ENCODE measurements around the gene SAMD5.

The SAMD5 gene

DNA sequence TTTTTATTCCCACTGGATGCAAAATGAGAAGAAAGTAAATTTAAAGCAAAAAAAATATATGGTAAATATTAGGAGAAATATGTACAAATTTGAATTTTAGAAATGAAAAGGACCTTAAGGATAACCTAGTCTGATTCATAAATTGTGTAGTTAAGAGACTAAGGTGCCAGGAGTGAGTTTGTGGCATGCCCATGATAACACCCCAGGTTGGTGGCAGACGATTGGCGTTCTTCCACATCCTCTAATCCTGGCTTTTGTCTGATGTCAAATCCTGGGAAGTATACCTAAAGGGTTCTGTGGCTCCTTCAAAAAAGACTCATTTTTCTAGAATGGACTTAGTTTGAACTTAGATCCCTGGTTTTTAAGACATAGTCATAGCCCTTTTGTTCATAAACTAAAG, 62.2 kb downstream of the SAMD5 start:
- no peak for DNase-seq

DNA sequence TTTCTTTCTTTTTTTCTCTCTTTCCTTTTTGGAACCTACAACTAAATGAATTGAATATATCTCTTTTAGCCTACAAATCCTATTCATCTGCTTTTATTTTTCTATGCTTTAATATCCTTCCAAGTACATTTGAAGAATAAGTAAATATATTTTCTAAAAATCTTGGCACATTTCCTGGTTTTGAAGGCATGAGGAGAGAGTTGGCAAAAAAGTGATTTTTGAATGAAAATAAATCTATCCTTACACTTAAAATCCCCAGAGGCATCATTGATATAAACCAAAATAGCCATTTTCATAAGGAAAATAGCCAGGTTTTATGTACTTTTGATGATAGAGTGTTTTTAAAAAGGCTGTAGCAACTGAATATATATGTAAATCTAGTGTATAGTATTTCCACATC, 69.0 kb downstream of the SAMD5 start:
- DNase-seq, result no peak

DNA sequence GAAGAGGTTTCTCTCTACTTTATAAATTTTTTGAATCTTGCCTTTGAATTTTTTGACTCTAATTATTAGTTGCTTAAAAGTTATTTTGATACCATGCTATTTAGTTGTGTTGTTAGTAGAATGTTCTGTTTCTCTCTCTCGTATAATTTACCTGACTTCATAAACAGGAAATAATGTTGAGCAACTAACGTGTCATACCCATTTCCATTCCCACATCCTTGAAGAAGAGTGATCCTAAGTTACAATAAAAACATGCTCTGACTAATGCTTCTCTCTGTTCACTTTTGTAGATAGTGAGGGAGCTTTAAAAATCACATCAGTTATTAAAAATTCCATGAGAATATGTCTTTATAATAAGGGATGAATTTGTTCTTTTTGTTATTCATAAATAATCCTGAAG, 69.7 kb downstream of the SAMD5 start:
- no peak for DNase-seq

DNA sequence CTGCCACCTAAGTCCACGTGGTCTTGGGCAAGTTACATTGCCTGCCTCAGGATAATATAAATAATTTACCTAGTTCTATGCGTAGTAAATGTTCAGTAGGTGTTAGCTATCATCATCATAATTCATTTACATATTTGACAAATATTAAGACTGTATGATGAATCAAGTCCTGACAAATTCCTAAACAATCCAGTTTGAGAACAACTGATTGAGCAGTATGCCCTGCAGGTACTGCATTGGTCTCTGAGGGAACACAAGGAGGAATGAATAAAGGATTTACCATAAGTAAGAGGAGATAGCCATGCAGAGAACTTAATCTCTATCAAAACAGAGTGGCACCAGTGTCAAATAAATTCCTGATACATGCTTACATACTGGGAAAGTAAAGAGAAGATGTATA, 70.4 kb downstream of the SAMD5 start:
- no peak for DNase-seq

DNA sequence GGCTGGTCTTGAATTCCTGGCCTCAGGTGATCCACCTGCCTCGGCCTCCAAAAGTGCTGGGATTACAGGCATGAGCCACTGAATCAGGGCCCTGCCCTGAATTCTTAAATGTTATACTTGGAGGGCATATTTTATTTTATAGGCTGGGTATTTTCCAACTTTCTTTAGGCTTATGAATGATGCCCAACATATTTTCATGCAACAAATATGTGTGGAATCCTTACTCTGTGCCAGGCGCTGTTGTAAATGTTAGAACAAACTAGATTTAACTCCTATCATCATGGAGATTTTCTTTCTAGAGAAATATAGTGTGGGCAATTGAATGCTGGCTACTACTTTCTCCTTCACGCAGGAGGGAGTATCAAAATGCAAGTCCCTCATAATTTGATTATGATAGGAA, 71.2 kb downstream of the SAMD5 start:
- DNase-seq, result no peak

DNA sequence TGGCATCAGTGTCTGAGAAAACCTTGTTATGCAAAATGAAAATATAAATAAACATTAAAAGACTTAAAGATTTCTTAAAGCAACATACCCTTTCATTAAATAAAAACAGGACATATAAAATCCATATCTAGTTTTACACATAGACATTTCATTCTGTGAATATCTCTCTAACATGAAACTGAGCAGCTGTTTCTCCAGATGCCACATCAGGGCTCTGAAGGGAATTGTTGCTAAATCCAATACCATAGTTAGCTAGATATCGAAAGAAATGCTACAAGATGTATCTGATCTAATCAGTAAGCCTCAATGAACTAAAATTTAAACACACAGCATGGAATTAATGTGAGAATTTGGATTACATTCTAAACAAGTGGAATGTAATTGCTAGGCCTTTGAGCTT, 74.5 kb downstream of the SAMD5 start:
- DNase-seq, result no peak

DNA sequence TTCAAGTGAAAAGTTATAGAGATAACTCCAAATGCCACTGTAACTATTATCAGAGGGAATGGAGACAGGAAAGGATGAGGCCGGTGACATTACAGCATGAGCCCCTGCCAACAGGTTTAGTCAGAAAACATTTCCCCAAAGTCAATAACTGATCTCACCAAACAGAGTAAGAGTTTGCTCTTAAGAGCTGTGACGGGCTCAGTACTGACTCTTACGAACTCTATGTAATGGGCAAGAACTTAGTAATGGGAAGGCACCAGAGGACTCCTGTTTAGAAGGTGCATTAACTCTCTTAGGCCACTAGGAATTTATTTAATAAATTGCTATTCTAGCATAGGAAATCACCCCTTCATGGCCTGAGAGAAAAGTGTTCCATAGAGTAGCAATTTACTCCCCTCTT, 76.8 kb downstream of the SAMD5 start:
- no peak for DNase-seq

DNA sequence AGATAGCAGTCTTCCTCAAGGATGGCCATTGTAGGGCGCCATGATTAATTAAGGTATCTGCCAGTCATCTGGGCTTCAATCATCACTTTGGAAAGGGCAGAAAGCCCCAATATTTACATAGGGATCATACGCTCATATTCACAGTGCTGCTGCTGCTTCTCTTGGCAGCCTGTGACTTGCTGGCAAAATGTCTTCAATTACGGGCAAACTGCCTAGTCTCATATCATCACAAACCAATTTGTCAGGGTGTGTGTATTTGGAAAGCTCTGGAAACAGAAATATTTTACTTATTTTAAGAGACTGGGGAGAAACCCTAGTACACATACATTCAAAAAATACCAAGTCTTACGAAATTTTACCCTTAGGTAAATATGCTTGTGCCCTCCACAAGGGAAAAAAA, 77.6 kb downstream of the SAMD5 start:
- no peak for DNase-seq

DNA sequence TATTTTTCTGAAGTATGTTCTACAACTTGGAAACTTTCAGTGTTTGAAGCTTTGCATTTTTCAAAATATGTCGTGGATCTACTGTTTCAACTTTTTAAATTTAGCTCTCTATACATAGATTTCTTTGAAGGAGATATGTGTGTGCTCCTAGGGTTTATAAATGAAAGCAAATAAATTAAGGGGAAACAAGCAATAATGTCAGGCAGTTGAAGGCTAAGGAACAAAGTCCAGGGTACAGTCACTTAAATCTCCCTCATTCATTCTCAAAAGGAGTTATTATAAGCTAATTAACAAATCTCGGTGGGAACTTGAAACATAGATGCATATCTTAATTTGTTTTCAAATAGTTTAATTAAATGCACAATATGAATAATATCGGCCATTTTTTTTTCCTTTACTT, 79.4 kb downstream of the SAMD5 start:
- DNase-seq, result no peak

DNA sequence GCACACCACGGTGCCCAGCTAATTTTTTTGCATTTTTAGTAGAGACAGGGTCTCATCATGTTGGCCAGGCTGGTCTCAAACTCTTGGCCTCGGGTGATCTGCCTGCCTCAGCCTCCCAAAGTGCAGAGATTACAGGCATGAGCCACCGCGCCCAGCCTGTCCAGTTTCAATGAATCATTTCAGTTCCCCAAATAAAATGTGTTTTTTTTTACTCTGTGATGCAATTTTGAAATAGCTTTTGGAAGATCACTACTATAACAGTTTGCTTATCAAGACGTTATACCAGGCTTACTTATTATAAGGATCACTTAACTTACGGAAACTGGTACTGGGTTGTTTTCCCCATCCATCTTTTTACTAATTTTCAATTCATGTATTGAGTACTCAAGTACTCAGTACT, 80.0 kb downstream of the SAMD5 start:
- DNase-seq, result no peak

DNA sequence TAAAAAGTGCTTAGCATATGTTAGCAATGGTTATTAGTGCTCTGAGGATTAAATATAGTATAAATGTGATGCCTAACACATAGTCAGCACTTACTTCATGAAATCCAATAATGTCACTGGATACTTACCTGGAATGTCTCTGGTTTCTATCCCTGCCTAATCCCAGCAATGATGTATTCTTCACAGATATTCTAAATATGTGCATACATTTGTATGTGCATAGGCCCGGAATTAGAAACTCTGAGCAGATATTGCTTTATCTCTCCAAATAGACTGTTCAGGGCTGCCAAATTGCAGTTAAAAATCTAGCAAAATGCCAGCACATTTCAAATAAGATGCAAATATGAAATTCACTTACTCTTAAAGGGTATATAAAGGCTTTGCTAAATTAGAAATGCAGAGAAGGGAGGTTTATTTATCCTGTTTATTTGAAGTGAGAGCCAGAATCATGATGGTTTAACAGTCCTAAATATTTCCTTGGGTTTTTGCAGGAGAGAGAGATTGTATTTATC, 81.3 kb downstream of the SAMD5 start:
- no peak for DNase-seq

DNA sequence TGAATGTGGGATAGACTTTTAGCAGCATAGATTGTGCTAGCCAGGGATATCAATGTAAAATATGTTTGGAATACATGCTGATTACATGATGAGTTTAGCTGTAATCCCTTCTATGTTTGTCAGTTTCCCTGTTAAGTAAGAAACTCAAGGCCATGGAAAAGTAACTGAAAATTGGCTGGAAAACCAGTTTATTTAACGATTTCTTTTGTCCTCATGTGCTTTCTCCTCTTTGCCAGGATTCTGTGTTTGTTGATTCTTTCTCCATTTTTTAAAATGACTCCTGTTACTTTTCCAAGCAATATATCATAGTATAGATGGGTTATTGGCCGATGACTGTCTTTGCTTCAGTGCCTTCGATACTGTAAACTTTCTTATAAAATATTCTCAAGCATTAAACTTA, 87.5 kb downstream of the SAMD5 start:
- DNase-seq, result no peak

DNA sequence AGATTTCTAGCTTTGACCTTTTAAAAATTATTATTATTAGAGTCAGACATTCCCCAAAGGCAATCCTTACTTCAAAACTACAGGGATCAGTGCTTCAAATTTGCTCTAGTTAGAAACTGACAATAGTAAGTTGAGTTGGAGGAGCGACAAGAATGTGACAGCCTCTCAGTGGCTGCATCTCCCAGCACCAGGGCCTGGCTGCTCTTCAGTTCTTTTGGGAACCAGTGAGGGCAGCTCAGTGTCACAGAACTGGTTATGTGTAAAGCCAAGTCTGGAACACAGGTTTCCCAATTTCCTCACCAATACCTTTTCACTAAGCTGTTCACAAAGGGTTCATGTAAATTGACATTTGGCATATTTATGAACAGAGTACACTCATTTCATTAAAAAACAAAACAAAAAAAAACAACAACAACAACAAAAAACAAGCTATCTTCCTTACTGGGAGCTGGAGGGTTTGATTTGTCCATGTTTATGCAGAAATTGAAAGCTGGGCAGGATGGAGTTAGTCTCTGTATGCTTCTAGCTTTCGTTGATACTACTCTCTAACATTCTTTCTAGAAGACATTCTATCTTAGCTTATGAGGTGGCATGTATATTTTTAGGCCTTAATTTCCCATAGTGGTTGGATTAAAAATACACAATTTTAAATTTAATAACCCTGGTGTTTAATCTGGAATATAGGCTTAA, 95.0 kb downstream of the SAMD5 start:
- DNase-seq, result no peak

DNA sequence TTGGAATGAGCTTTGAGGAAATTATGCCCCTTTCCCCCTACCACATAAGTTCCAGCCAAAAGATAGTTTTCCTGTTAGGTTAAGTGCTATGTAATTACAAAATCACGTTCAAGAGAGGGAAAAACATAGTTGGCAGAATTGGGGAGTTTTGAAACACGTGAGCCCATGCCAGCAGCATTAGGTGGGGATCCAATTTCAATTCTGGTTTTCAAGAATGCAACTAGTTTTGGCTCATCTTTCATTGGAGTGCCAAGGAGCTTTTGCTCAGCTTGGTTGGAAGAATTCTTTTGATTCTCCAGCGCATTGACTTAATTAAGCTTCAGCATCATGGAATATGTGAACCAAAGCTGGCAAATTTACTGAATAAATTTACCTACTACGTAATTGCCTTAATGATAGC, 95.9 kb downstream of the SAMD5 start:
- no peak for DNase-seq

DNA sequence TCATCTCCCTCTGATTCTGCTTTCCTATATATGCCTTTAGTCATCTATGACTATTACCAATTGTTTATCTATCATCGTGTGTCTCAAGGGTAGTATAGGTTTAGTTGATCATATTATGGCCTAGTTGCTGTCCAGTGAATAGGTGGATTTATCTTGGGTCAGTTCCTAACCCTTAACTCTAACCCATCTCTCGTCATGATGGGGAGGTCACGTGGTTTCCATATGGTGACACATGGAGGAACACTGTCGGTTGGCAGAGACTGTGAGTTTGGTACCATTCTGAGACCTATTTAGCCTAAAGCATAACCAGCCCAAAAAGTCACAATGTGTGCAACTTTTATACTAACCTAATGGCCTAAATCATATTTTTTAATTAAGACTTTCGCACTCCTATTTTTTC, 103.5 kb downstream of the SAMD5 start:
- DNase-seq, result no peak

DNA sequence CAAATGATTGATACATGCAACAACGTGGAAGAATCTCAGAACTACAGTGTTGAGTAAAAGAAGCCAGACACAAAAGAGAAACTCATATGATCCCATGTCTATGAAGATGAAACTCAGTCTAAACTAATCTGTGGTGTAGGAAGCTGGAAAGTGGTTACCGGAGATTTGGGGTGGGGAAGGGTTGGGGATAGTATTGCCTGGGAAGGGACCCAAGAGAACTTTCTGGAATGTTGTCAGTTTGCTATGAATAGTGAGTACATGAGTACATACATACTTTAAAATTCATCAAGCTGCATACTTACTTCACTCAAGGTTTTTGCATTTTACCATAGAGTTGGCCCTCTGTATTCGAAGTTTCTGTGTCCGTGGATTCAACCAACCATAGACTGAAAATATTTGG, 106.0 kb downstream of the SAMD5 start:
- no peak for DNase-seq

DNA sequence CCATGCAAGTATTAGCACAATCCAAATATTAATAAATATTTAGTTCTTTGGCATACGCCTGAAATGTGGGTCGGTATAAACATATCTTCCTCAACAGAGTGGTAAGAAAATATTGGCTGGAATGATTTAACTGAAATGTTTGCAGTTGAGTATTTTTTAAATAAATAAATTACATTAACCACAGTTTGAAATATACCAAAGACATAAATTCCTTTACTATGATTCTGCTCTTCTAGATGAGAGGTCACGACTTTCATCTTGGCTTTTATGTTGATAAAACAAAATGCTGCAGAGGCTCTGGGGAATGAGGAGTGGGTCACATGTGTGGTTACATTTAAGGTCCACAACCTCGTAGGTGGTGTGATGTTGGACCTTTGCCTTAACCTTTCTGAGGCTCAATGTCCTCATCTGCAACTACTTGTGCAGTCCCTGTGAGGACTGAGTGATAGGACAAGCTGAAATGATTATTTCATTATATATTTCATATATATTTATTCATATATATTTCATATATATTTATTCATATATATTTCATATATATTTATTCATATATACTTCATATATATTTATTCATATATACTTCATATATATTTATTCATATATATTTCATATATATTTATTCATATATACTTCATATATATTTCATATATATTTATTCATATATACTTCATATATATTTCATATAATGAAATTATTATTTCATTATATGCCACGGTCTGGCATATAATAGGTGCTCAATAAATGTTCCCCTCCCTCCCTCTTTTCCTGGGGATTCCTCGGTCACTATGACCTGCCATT, 107.4 kb downstream of the SAMD5 start:
- DNase-seq, result no peak

DNA sequence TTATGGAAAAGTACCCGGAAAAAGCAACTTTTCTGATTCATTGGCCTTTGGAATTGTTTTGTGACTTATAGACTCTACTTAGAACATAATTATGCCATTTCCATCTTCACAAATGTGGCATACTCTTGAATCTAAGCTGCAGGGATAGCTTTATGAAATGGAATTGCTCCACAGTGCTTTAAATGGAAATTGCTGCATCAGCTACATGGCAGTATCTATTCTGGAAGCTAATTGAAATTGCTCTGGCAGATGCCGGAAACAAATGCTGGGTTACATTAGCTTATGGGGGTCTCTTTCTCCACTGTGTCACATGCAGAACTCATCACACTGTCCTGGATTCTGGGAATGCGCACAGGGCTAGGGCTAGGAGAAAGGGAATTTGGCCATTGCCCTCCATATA, 108.9 kb downstream of the SAMD5 start:
- no peak for DNase-seq

DNA sequence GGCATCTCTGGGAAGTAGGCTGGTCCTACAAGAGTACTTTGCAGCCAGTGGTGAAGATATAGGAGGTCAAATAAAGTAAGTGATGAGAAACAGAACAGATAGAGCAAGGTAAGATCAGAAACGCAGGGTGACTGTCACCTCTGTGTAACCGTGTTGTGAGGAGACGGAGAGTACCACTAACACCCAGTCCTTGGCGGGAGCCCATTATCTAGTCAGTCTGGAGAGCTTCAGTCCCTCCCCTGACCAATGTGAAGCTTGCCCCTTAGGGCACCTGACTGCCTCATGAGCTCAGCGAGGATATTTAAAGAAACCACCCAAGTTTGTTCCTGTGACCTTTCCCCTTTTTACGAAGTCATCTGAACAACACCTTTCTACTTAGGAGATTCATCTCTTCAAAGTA, 110.0 kb downstream of the SAMD5 start:
- DNase-seq, result no peak

DNA sequence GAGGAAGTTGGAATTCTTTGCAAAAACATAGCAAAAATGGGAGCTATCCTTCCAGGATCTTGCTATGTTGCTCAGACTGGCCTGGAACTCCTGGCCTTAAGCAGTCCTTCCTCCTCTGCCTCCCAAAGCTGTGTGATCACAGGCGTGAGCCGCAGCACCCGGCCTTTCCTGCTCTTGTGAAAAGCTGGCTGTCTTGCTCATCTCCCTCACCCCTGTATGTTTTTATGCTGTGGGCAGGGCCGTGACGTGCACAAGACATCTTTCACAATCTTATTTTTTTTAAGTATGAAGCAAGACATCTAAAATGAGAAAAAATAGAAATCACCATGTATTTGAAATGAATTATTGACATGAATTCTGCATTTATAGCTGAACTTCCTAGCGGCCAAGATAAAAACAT, 110.4 kb downstream of the SAMD5 start:
- DNase-seq, result no peak

Measured in NCI-H187 (cell line).